Mesenchymal stem cell (in vitro differentiated cells and primary cell): ENCODE data around the gene EVI5.
A peak's percentile ranks its signal among the peaks of the same experiment; 100 is the strongest.
"Not testable (repeated sequence)": the region's sequence is repeated elsewhere in the genome, so short reads cannot be mapped to it uniquely, and the experiment has no call there.

Experiments
- DNase-seq: peaks from one replicate; pipeline ENCODE4 v3.0.0-alpha.2; 2013
- H2AFZ ChIP-seq: one replicate; pipeline ENCODE4 v1.6.1; 2013; ENCODE audit warnings: low read depth, mild to moderate bottlenecking, control low read depth, inconsistent platforms, low read length, moderate library complexity
- H2AK5ac ChIP-seq: 2 replicates; pipeline ENCODE4 v1.6.1; 2013; ENCODE audit warnings: low read length, moderate library complexity, mild to moderate bottlenecking, inconsistent platforms; ENCODE audit not compliant: severe bottlenecking
- H2BK120ac ChIP-seq: one replicate; pipeline ENCODE4 v1.6.1; 2013; ENCODE audit warnings: low read depth, mild to moderate bottlenecking, inconsistent platforms, low read length, moderate library complexity
- H2BK12ac ChIP-seq, 2 experiments: one replicate each; pipeline ENCODE4 v1.6.1; 2013; ENCODE audit warnings: inconsistent platforms in 2 of 2, low read length in 2 of 2, mild to moderate bottlenecking in 2 of 2, moderate library complexity in 2 of 2, control low read depth in 1 of 2
- H2BK15ac ChIP-seq: one replicate; pipeline ENCODE4 v1.6.1; 2013; ENCODE audit warnings: mild to moderate bottlenecking, low read depth, inconsistent platforms; ENCODE audit not compliant: poor library complexity, severe bottlenecking
- H2BK5ac ChIP-seq: 2 replicates; pipeline ENCODE4 v1.6.1; 2013; ENCODE audit warnings: low read depth, mild to moderate bottlenecking, low read length, control low read depth, inconsistent platforms; ENCODE audit not compliant: poor library complexity, severe bottlenecking
- H3K14ac ChIP-seq, 2 experiments: one replicate each; pipeline ENCODE4 v1.6.1; 2013; ENCODE audit warnings: inconsistent platforms in 2 of 2, low read length in 2 of 2, control low read depth in 1 of 2, mild to moderate bottlenecking in 1 of 2, moderate library complexity in 1 of 2
- H3K18ac ChIP-seq, 2 experiments: one replicate each; pipeline ENCODE4 v1.6.1; 2013; ENCODE audit warnings: inconsistent platforms in 2 of 2, low read length in 2 of 2, control low read depth in 1 of 2, low read depth in 1 of 2, mild to moderate bottlenecking in 1 of 2
- H3K23ac ChIP-seq, 2 experiments: one replicate each; pipeline ENCODE4 v1.6.1; 2013; ENCODE audit warnings: inconsistent platforms in 2 of 2, low read length in 2 of 2, mild to moderate bottlenecking in 2 of 2, moderate library complexity in 2 of 2, control low read depth in 1 of 2
- H3K27ac ChIP-seq: 2 replicates; pipeline ENCODE4 v1.5.1; 2013; ENCODE audit warnings: mild to moderate bottlenecking, moderate library complexity, low read length, control low read depth, inconsistent platforms; ENCODE audit not compliant: poor library complexity, severe bottlenecking
- H3K27me3 ChIP-seq, 2 experiments: 2 replicates each; pipeline versions ENCODE4 v1.6.1 to v1.7.0; 2013; ENCODE audit warnings: low read length in 2 of 2, mild to moderate bottlenecking in 2 of 2, moderate library complexity in 2 of 2, control low read depth in 1 of 2, inconsistent platforms in 1 of 2; ENCODE audit not compliant: control insufficient read depth in 1 of 2, insufficient read depth in 1 of 2
- H3K36me3 ChIP-seq, 2 experiments: 2 replicates each; pipeline versions ENCODE4 v1.6.1 to v1.7.0; 2013; ENCODE audit warnings: low read length in 2 of 2, control low read depth in 1 of 2, inconsistent platforms in 1 of 2, low read depth in 1 of 2, mild to moderate bottlenecking in 1 of 2; ENCODE audit not compliant: insufficient read depth in 2 of 2, control insufficient read depth in 1 of 2
- H3K4ac ChIP-seq, 2 experiments: one replicate each; pipeline ENCODE4 v1.6.1; 2013; ENCODE audit warnings: inconsistent platforms in 2 of 2, low read length in 2 of 2, mild to moderate bottlenecking in 2 of 2, moderate library complexity in 2 of 2, control low read depth in 1 of 2, low read depth in 1 of 2
- H3K4me1 ChIP-seq: 2 replicates; pipeline ENCODE4 v1.6.1; 2013; ENCODE audit warnings: low read depth, low read length, control low read depth; ENCODE audit not compliant: control insufficient read depth, insufficient read depth
- H3K4me2 ChIP-seq: 2 replicates; pipeline ENCODE4 v1.6.1; 2013; ENCODE audit warnings: low read length, mild to moderate bottlenecking, inconsistent platforms; ENCODE audit not compliant: poor library complexity, severe bottlenecking
- H3K4me3 ChIP-seq, 2 experiments: 2 replicates each; pipeline versions ENCODE4 v1.5.1 to v1.7.0; 2013; ENCODE audit warnings: low read length in 2 of 2, mild to moderate bottlenecking in 2 of 2, control low read depth in 1 of 2, low read depth in 1 of 2; ENCODE audit not compliant: insufficient read depth in 1 of 2
- H3K79me1 ChIP-seq: replicated peaks from 2 replicates; pipeline ENCODE4 v1.6.1; 2013; ENCODE audit warnings: mild to moderate bottlenecking, control low read depth, low read length, inconsistent platforms; ENCODE audit not compliant: poor library complexity, severe bottlenecking
- H3K9ac ChIP-seq: 2 replicates; pipeline ENCODE4 v1.7.0; 2013; ENCODE audit warnings: mild to moderate bottlenecking, low read length, moderate library complexity
- H3K9me3 ChIP-seq: 2 replicates; pipeline ENCODE4 v1.7.0; 2013; ENCODE audit warnings: mild to moderate bottlenecking, low read length; ENCODE audit not compliant: control insufficient read depth
- H4K8ac ChIP-seq: one replicate; pipeline ENCODE4 v1.6.1; 2013; ENCODE audit warnings: inconsistent platforms, mild to moderate bottlenecking, low read length, moderate library complexity
- H4K91ac ChIP-seq: one replicate; pipeline ENCODE4 v1.6.1; 2013; ENCODE audit warnings: mild to moderate bottlenecking, low read length, inconsistent platforms
- WGBS: methylation state at CpG from one replicate; pipeline ENCODE4 v1.1.7; 2013; ENCODE audit warnings: mixed read lengths; 5-methylcytosine and 5-hydroxymethylcytosine counted together

The EVI5 gene

GRCh38 chr1:92587445-92587844 is 197.5 kb downstream of the EVI5 start:
- H4K8ac ChIP-seq: no peak overlapping the region
- H3K9ac ChIP-seq: no peak overlapping the region
- H3K27me3 ChIP-seq: no peaks in the 10 kb centered on the region
- no peak overlapping the region for H2AFZ ChIP-seq
- no peak overlapping the region for H3K23ac ChIP-seq
- H3K36me3 ChIP-seq: peaks cover 0 to 10% of the 10 kb centered on the region in 2 experiments
- no peak overlapping the region for H2BK5ac ChIP-seq
- H3K4me2 ChIP-seq: no peak overlapping the region
- H3K4me1 ChIP-seq: no peaks in the 10 kb centered on the region
- no peak overlapping the region for H2BK15ac ChIP-seq
- no peak overlapping the region for H2AK5ac ChIP-seq
- H4K91ac ChIP-seq: no peak overlapping the region
- no peak overlapping the region for H3K4me3 ChIP-seq
- H3K18ac ChIP-seq: no peak overlapping the region
- H3K27ac ChIP-seq: no peak overlapping the region
- H3K9me3 ChIP-seq: no peaks in the 10 kb centered on the region
- no peak overlapping the region for H2BK120ac ChIP-seq
- WGBS: no CpG with 5 or more reads among the region's 2 CpGs
- H3K4ac ChIP-seq: no peak overlapping the region
- no peak for DNase-seq
- no peak overlapping the region for H2BK12ac ChIP-seq
- peaks cover 4% of the 10 kb centered on the region for H3K79me1 ChIP-seq
- no peak overlapping the region for H3K14ac ChIP-seq

GRCh38 chr1:92585831-92586230 is 199.1 kb downstream of the EVI5 start:
- DNase-seq: no peak
- H3K4me2 ChIP-seq: no peak overlapping the region
- no peak overlapping the region for H3K9ac ChIP-seq
- H2BK5ac ChIP-seq: no peak overlapping the region
- no peak overlapping the region for H4K8ac ChIP-seq
- H3K4me3 ChIP-seq: no peak overlapping the region
- no peak overlapping the region for H2BK12ac ChIP-seq
- H3K36me3 ChIP-seq: peaks cover 0 to 10% of the 10 kb centered on the region in 2 experiments
- H3K9me3 ChIP-seq: no peaks in the 10 kb centered on the region
- no peak overlapping the region for H3K27ac ChIP-seq
- H3K14ac ChIP-seq: no peak overlapping the region
- no peak overlapping the region for H2AK5ac ChIP-seq
- H3K4ac ChIP-seq: no peak overlapping the region
- no peak overlapping the region for H4K91ac ChIP-seq
- no peak overlapping the region for H3K18ac ChIP-seq
- no peak overlapping the region for H3K23ac ChIP-seq
- H2BK120ac ChIP-seq: no peak overlapping the region
- H2BK15ac ChIP-seq: no peak overlapping the region
- H2AFZ ChIP-seq: no peak overlapping the region
- H3K4me1 ChIP-seq: no peaks in the 10 kb centered on the region
- H3K27me3 ChIP-seq: no peaks in the 10 kb centered on the region
- peaks cover 5% of the 10 kb centered on the region for H3K79me1 ChIP-seq

- H3K9me3 ChIP-seq, H2BK120ac ChIP-seq, H3K14ac ChIP-seq, H2AK5ac ChIP-seq, H3K4me3 ChIP-seq, H3K27me3 ChIP-seq, H3K18ac ChIP-seq, H3K79me1 ChIP-seq, H2AFZ ChIP-seq, H3K4me2 ChIP-seq, H4K91ac ChIP-seq, H2BK5ac ChIP-seq, H3K9ac ChIP-seq, H3K27ac ChIP-seq, H3K36me3 ChIP-seq, DNase-seq, H3K4me1 ChIP-seq, H3K23ac ChIP-seq, H4K8ac ChIP-seq, H2BK12ac ChIP-seq, H2BK15ac ChIP-seq, H3K4ac ChIP-seq: not testable (repeated sequence)
- WGBS: 82% methylated on average over 5 of the region's 5 CpGs
These were observed 200.1 kb downstream of the EVI5 start for GRCh38 chr1:92584810-92585209.

- no peak overlapping the region for H2BK5ac ChIP-seq
- H3K4ac ChIP-seq: no peak overlapping the region
- H3K27me3 ChIP-seq: no peaks in the 10 kb centered on the region
- no peak overlapping the region for H3K18ac ChIP-seq
- no peak overlapping the region for H3K23ac ChIP-seq
- no peak overlapping the region for H3K9ac ChIP-seq
- H3K14ac ChIP-seq: no peak overlapping the region
- H3K27ac ChIP-seq: no peak overlapping the region
- no peak overlapping the region for H3K4me3 ChIP-seq
- H2AFZ ChIP-seq: no peak overlapping the region
- no peak overlapping the region for H2BK15ac ChIP-seq
- H3K4me1 ChIP-seq: no peaks in the 10 kb centered on the region
- H4K8ac ChIP-seq: no peak overlapping the region
- H3K79me1 ChIP-seq: peaks cover 3% of the 10 kb centered on the region
- H2BK120ac ChIP-seq: no peak overlapping the region
- no peak overlapping the region for H2AK5ac ChIP-seq
- 70% methylated on average over 2 of the region's 7 CpGs for WGBS
- no peak overlapping the region for H3K4me2 ChIP-seq
- H3K9me3 ChIP-seq: no peaks in the 10 kb centered on the region
- H3K36me3 ChIP-seq: peaks cover 0 to 2% of the 10 kb centered on the region in 2 experiments
- H2BK12ac ChIP-seq: no peak overlapping the region
- DNase-seq: peak; percentile 70
- H4K91ac ChIP-seq: no peak overlapping the region
These were observed 200.8 kb downstream of the EVI5 start for GRCh38 chr1:92583821-92584760.
